H1 (cell line): ENCODE results near the gene ASIC2. TPM values are rescaled to one million over a fixed set of nuclear protein-coding genes. Genes with fewer than 3 reads are reported as not detected.

ENCODE experiments used
- EGR1 ChIP-seq: IDR thresholded peaks from 2 replicates; pipeline ENCODE4 v1.6.1; 2011; ENCODE audit warnings: low read depth, low read length, borderline replicate concordance
- GTF2F1 ChIP-seq: IDR thresholded peaks from 2 replicates; pipeline ENCODE4 v1.6.1; 2012; ENCODE audit warnings: low read depth, low read length, improper control_type of control experiment, borderline replicate concordance
- KDM1A ChIP-seq: fragments of 200-600, 300-600 bp; sonication (generic); IDR thresholded peaks from 2 replicates; pipeline ENCODE4 v1.7.1; 2016; ENCODE audit warnings: mild to moderate bottlenecking, low read length, borderline replicate concordance
- KDM5A ChIP-seq: fragments of 200-600 bp; IDR thresholded peaks from 2 replicates; pipeline ENCODE4 v1.7.1; 2012; ENCODE audit warnings: mild to moderate bottlenecking, low read length, inconsistent platforms, mixed read lengths
- NANOG ChIP-seq: IDR thresholded peaks from 2 replicates; pipeline ENCODE4 v1.6.1; 2011; ENCODE audit warnings: low read length, low read depth, mild to moderate bottlenecking, inconsistent platforms; ENCODE audit not compliant: insufficient read depth, poor library complexity, severe bottlenecking
- SRF ChIP-seq: IDR thresholded peaks from 2 replicates; pipeline ENCODE4 v1.6.1; 2011; ENCODE audit warnings: mild to moderate bottlenecking, low read depth, low read length, moderate library complexity
- TAF7 ChIP-seq: optimal IDR thresholded peaks from 2 replicates; pipeline ENCODE3; 2011; ENCODE audit warnings: low read depth, mild to moderate bottlenecking, inconsistent platforms, low read length, moderate library complexity, borderline replicate concordance
- polyA plus RNA-seq, 7 experiments: library from polyadenylated mRNA; depleted of rRNA in 3 of 7; stranded (reverse) in 5 of 7; unstranded in 2 of 7; fragments of >200 nt in 5 of 7; fragments of 200-250 nt in 2 of 7; gene quantifications; 1 replicate in 5 of 7; 2 replicates in 1 of 7; 4 replicates in 1 of 7; pipeline versions ENCODE4 v1.2.1 to v1.2.3, GENCODE V29; 2011 to 2013; ENCODE audit warnings: missing spikeins in 2 of 7, mixed read lengths in 2 of 7
- total RNA-seq: library from RNA; stranded (reverse); fragmentation: NEBNext Ultra II Directional; extraction: Animal tissue kit (Norgen Biotek cat#: 25700); gene quantifications from 2 replicates; pipeline ENCODE4 v1.2.1, GENCODE V29; 2021

Gene ASIC2
- total and polyA plus RNA-seq, 2 of the 8 experiments (the other 6 are each of a cell fraction or from before 2014, with no cell fraction given): 0.86 to 1.2 TPM

GRCh38 chr17:33280162-33280943, 12.7 kb downstream of the ASIC2 start (continued):
- no peak for TF ChIP-seq EGR1
- TF ChIP-seq KDM5A: no peak
- TF ChIP-seq KDM1A: no peak
- no peak for TF ChIP-seq GTF2F1
- TF ChIP-seq TAF7: no peak
- TF ChIP-seq NANOG: no peak
- no peak for TF ChIP-seq SRF
- TF ChIP-seq, all 59 proteins: peak for 0
